H1 (cell line): ENCODE data around the gene IFNAR2. TPM values are rescaled to one million over a fixed set of nuclear protein-coding genes. Genes with fewer than 3 reads are reported as not detected.

ENCODE experiments used
- CTCF ChIA-PET: fragments of 300-600 bp; sonication (Branson Sonifier 250); formaldehyde crosslinking; loops from one replicate; lab custom pipeline; 2021; ENCODE audit not compliant: partially characterized antibody; lab: Charles Lee
- POLR2A ChIA-PET: fragments of 300-600 bp; sonication (Branson Sonifier 250); formaldehyde crosslinking; loops from one replicate; lab custom pipeline; 2021; ENCODE audit warnings: inconsistent platforms; ENCODE audit not compliant: partially characterized antibody; lab: Charles Lee
- DNase-seq, 2 experiments: peaks; one replicate each; pipeline versions ENCODE4 v3.0.0 to v3.0.0-alpha.2; 2010 to 2022; ENCODE audit warnings: low spot score in 2 of 2, low read depth in 1 of 2, mixed read lengths in 1 of 2
- FAIRE-seq: peaks from 2 replicates; lab custom pipeline; 2011; peaks lifted over from hg19 to GRCh38; lab: Jason Lieb, UNC
- H2AFZ ChIP-seq: 2 replicates; pipeline ENCODE4 v1.8.1; 2012; ENCODE audit warnings: low read length, inconsistent platforms
- H2AK5ac ChIP-seq: 2 replicates; pipeline ENCODE4 v1.6.1; 2013; ENCODE audit warnings: low read depth, low read length
- H2BK120ac ChIP-seq: replicated peaks from 2 replicates; pipeline ENCODE3; 2013; ENCODE audit warnings: low read depth, low read length, inconsistent platforms
- H2BK12ac ChIP-seq: 2 replicates; pipeline ENCODE4 v1.6.1; 2013; ENCODE audit warnings: low read depth, low read length
- H2BK15ac ChIP-seq: 2 replicates; pipeline ENCODE4 v1.6.1; 2013; ENCODE audit warnings: low read length
- H2BK20ac ChIP-seq: 2 replicates; pipeline ENCODE4 v1.6.1; 2013; ENCODE audit warnings: low read length
- H2BK5ac ChIP-seq: 2 replicates; pipeline ENCODE4 v1.6.1; 2013; ENCODE audit warnings: low read depth, low read length
- H3K14ac ChIP-seq: 2 replicates; pipeline ENCODE4 v1.6.1; 2013; ENCODE audit warnings: inconsistent platforms; ENCODE audit not compliant: insufficient read length
- H3K18ac ChIP-seq: 2 replicates; pipeline ENCODE4 v1.6.1; 2013; ENCODE audit warnings: low read length; ENCODE audit errors: extremely low read depth
- H3K23ac ChIP-seq: 2 replicates; pipeline ENCODE4 v1.6.1; 2013; ENCODE audit warnings: inconsistent platforms; ENCODE audit not compliant: insufficient read length
- H3K23me2 ChIP-seq: 2 replicates; pipeline ENCODE4 v1.6.1; 2013; ENCODE audit warnings: low read depth, low read length
- H3K27ac ChIP-seq: 2 replicates; pipeline ENCODE4 v1.6.1; 2011; ENCODE audit warnings: low read depth, low read length, inconsistent platforms
- H3K27me3 ChIP-seq, 4 experiments: replicated peaks in 1 of 4; 1 replicate in 1 of 4; 2 replicates in 3 of 4; pipeline versions ENCODE4 v1.6.1 to v1.8.1; 2011 to 2013; ENCODE audit warnings: low read length in 3 of 4, mild to moderate bottlenecking in 3 of 4, inconsistent platforms in 2 of 4, mixed read lengths in 2 of 4, moderate library complexity in 1 of 4; ENCODE audit not compliant: control insufficient read depth in 3 of 4, insufficient read depth in 3 of 4; ENCODE audit errors: extremely low read depth in 1 of 4
- H3K36me3 ChIP-seq, 4 experiments: 2 replicates each; pipeline versions ENCODE4 v1.6.1 to v1.8.1; 2011 to 2013; ENCODE audit warnings: mild to moderate bottlenecking in 4 of 4, low read length in 3 of 4, moderate library complexity in 2 of 4, control low read depth in 1 of 4, inconsistent platforms in 1 of 4; ENCODE audit not compliant: insufficient read depth in 4 of 4, control insufficient read depth in 2 of 4
- H3K4ac ChIP-seq: replicated peaks from 2 replicates; pipeline ENCODE3; 2013; ENCODE audit warnings: low read length, low read depth, mixed read lengths, inconsistent platforms; ENCODE audit not compliant: insufficient read length
- H3K4me1 ChIP-seq, 4 experiments: replicated peaks in 1 of 4; 1 replicate in 1 of 4; 2 replicates in 3 of 4; pipeline versions ENCODE4 v1.6.1 to v1.8.1; 2011 to 2013; ENCODE audit warnings: low read length in 3 of 4, inconsistent platforms in 2 of 4, mixed read lengths in 1 of 4; ENCODE audit not compliant: insufficient read depth in 4 of 4, control insufficient read depth in 3 of 4
- H3K4me2 ChIP-seq, 2 experiments: 2 replicates each; pipeline versions ENCODE4 v1.6.1 to v1.8.1; 2011 to 2013; ENCODE audit warnings: low read depth in 2 of 2, low read length in 2 of 2, control low read depth in 1 of 2, inconsistent platforms in 1 of 2, mild to moderate bottlenecking in 1 of 2; ENCODE audit not compliant: insufficient read depth in 1 of 2
- H3K4me3 ChIP-seq, 4 experiments: fragments of 200-600, 300-600 bp in 1 of 4; sonication (generic), shearing (Covaris generic), sonication (Bioruptor Twin) in 1 of 4; 2 replicates each; pipeline versions ENCODE4 v1.5.1 to v1.8.1; 2011 to 2016; ENCODE audit warnings: low read length in 4 of 4, low read depth in 3 of 4, control low read depth in 2 of 4, inconsistent platforms in 2 of 4, mild to moderate bottlenecking in 2 of 4, mixed read lengths in 1 of 4, moderate library complexity in 1 of 4; ENCODE audit not compliant: insufficient read depth in 2 of 4; ENCODE audit errors: extremely low read depth in 1 of 4
- H3K56ac ChIP-seq: replicated peaks from 2 replicates; pipeline ENCODE3; 2013; ENCODE audit warnings: low read depth, mild to moderate bottlenecking, mixed read lengths, low read length, inconsistent platforms; ENCODE audit not compliant: insufficient read length
- H3K79me1 ChIP-seq: 2 replicates; pipeline ENCODE4 v1.6.1; 2013; ENCODE audit warnings: low read depth, low read length, control low read depth
- H3K79me2 ChIP-seq, 2 experiments: 2 replicates each; pipeline versions ENCODE4 v1.6.1 to v1.8.1; 2012 to 2013; ENCODE audit warnings: low read length in 2 of 2, mild to moderate bottlenecking in 2 of 2, inconsistent platforms in 1 of 2; ENCODE audit not compliant: insufficient read depth in 2 of 2, control insufficient read depth in 1 of 2
- H3K9ac ChIP-seq, 4 experiments: replicated peaks in 1 of 4; 1 replicate in 1 of 4; 2 replicates in 3 of 4; pipeline versions ENCODE4 v1.6.1 to v1.8.1; 2011 to 2013; ENCODE audit warnings: low read depth in 3 of 4, low read length in 3 of 4, control low read depth in 2 of 4, mild to moderate bottlenecking in 2 of 4, moderate library complexity in 2 of 4, inconsistent platforms in 1 of 4; ENCODE audit errors: extremely low read depth in 1 of 4
- H3K9me3 ChIP-seq, 2 experiments: 2 replicates each; pipeline versions ENCODE4 v1.6.1 to v1.8.1; 2012 to 2013; ENCODE audit warnings: mild to moderate bottlenecking in 2 of 2, moderate library complexity in 2 of 2, control low read depth in 1 of 2, inconsistent platforms in 1 of 2, low read depth in 1 of 2, low read length in 1 of 2, mixed read lengths in 1 of 2; ENCODE audit not compliant: insufficient read depth in 2 of 2
- H4K20me1 ChIP-seq, 2 experiments: replicated peaks in 1 of 2; 2 replicates each; pipeline versions ENCODE3 to v1.8.1; 2011 to 2013; ENCODE audit warnings: inconsistent platforms in 2 of 2, low read length in 2 of 2, mild to moderate bottlenecking in 1 of 2; ENCODE audit not compliant: insufficient read depth in 2 of 2, control insufficient read depth in 1 of 2
- H4K5ac ChIP-seq: 2 replicates; pipeline ENCODE4 v1.6.1; 2013; ENCODE audit warnings: low read length, low read depth, mixed read lengths, inconsistent platforms; ENCODE audit not compliant: insufficient read length
- H4K8ac ChIP-seq: 2 replicates; pipeline ENCODE4 v1.8.0; 2013; ENCODE audit warnings: mild to moderate bottlenecking, moderate library complexity, low read length, inconsistent platforms; ENCODE audit not compliant: insufficient read depth; ENCODE audit errors: extremely low read depth
- H4K91ac ChIP-seq: replicated peaks from 2 replicates; pipeline ENCODE3; 2013; ENCODE audit warnings: low read length, mixed read lengths, inconsistent platforms; ENCODE audit not compliant: insufficient read length
- CBX8 ChIP-seq: fragments of 300-800, 300-1000 bp; sonication (generic); IDR thresholded peaks from 2 replicates; pipeline ENCODE4 v1.7.1; 2016; ENCODE audit warnings: low read depth, low read length, borderline replicate concordance
- POLR2AphosphoS5 ChIP-seq: IDR thresholded peaks from 2 replicates; pipeline ENCODE4 v1.6.1; 2011; ENCODE audit warnings: low read depth, low read length
- WGBS, 2 experiments: shearing (Covaris generic) in 1 of 2; methylation state at CpG; one replicate each; pipeline versions ENCODE4 v1.1.6 to v1.1.7; 2013 to 2015; ENCODE audit warnings: low lambda C conversion rate in 2 of 2, mixed read lengths in 2 of 2, inconsistent platforms in 1 of 2, low coverage in 1 of 2, missing lambda C conversion rate in 1 of 2; ENCODE audit not compliant: insufficient replicate concordance in 2 of 2, insufficient coverage in 1 of 2, insufficient read length in 1 of 2; ENCODE audit errors: extremely low coverage in 1 of 2, missing lambda C conversion rate in 1 of 2; 5-methylcytosine and 5-hydroxymethylcytosine counted together
- polyA plus RNA-seq, 7 experiments: library from polyadenylated mRNA; depleted of rRNA in 3 of 7; stranded (reverse) in 5 of 7; unstranded in 2 of 7; fragments of >200 nt in 5 of 7; fragments of 200-250 nt in 2 of 7; gene quantifications; 1 replicate in 5 of 7; 2 replicates in 1 of 7; 4 replicates in 1 of 7; pipeline versions ENCODE4 v1.2.1 to v1.2.3, GENCODE V29; 2011 to 2013; ENCODE audit warnings: missing spikeins in 2 of 7, mixed read lengths in 2 of 7
- total RNA-seq: library from RNA; stranded (reverse); fragmentation: NEBNext Ultra II Directional; extraction: Animal tissue kit (Norgen Biotek cat#: 25700); gene quantifications from 2 replicates; pipeline ENCODE4 v1.2.1, GENCODE V29; 2021
- TF ChIP-seq, protein P1 (sequence below), 3 experiments: IDR thresholded peaks; 1 replicate in 2 of 3; 2 replicates in 1 of 3; pipeline versions ENCODE4 v1.5.1 to v1.6.1; 2011; ENCODE audit warnings: low read length in 3 of 3, mild to moderate bottlenecking in 3 of 3, inconsistent platforms in 2 of 3, low read depth in 1 of 3, moderate library complexity in 1 of 3; ENCODE audit not compliant: insufficient read depth in 1 of 3; ENCODE audit errors: control extremely low read depth in 1 of 3

IFNAR2 gene
- total and polyA plus RNA-seq, 2 of the 8 experiments (the other 6 are each of a cell fraction or from before 2014, with no cell fraction given), result 12.2 to 16.1 TPM

DNA sequence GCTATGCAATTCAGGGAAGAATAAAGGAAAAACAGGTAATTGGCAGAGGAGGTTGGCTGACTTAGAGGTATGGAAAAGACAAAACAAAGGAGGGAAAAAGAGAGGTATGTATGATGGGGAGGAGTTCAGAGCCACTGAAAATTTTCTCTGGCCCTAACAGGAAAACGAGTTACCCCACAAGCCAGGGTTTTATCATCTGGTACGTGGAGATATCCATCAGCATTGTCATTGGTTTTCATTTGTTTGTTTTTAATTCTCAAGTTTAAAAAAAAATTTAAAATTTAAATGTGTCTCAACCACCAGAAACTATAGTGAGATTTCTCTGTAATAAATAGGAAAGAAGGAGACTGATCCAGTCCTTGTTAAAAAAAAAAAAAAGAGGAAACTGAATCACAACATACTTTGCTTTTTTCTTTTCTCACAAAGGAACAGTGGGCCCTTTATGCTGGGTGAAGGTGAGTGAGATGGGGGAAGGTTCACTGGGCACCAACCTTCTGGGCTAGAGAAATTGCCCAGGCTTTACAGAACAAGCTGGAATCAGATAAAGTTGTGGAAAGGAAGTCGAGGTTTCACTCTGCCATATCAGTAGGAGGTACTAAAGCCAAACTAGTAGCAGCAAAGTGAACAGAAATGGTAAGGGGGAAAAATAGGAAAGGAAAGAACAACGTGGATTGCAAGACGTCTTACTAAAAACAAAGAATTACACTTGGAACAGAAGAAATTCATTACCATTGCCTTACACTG lies 2.7 kb downstream of the IFNAR2 start:
- Histone ChIP-seq H2AK5ac (no peak overlapping the region), H3K79me2 (peaks cover 0 to 39% of the 10 kb centered on the region in 2 experiments; a peak in 2 of 4 replicates), H3K14ac (no peak overlapping the region), H2BK20ac (no peak overlapping the region), H3K27me3 (no peaks in the 10 kb centered on the region), H4K5ac (no peak overlapping the region), H2BK120ac (no peak overlapping the region), H2AFZ (no peak overlapping the region), H3K4me1 (peaks cover 0 to 7% (median under 1%) of the 10 kb centered on the region in 4 experiments; a peak in 2 of 7 replicates), H3K23ac (no peak overlapping the region), H2BK15ac (no peak overlapping the region), H3K27ac (no peak overlapping the region), H3K36me3 (peaks cover 0 to 3% (median 3%) of the 10 kb centered on the region in 4 experiments; a peak in 3 of 8 replicates), H3K79me1 (peaks cover 6% of the 10 kb centered on the region), H4K91ac (no peak overlapping the region), H3K4me2 (no peak overlapping the region; a peak in 1 of 4 replicates), H4K20me1 (peaks cover 0 to 3% of the 10 kb centered on the region in 2 experiments), H2BK12ac (no peak overlapping the region), H3K9me3 (peaks cover 3 to 7% of the 10 kb centered on the region in 2 experiments; a peak in 3 of 4 replicates), H3K56ac (no peak overlapping the region), H3K9ac (peak overlapping the region in 1 of 4 experiments; percentile 59; a peak in 2 of 7 replicates), H2BK5ac (no peak overlapping the region), H3K23me2 (peaks cover 4% of the 10 kb centered on the region; the same call in 1 of the 2 replicates), H3K18ac (no peak overlapping the region), H4K8ac (no peak overlapping the region), H3K4me3 (no peak overlapping the region), H3K4ac (no peak overlapping the region)
- ChIA-PET CTCF (interaction anchor here (0.6 to 1.5 kb wide), 2 partner anchors 129 to 158 kb away, joined by 3 to 4 read pairs; no protein-coding TSS in a partner anchor), POLR2A (interaction anchor here (1.1 kb wide), 1 partner anchor 213 kb away, joined by 3 read pairs; no protein-coding TSS in a partner anchor)
- DNase-seq (no peak), FAIRE-seq (no peak)
- WGBS, 2 experiments, result 70% methylated on average over 5 of the region's 5 CpGs; no CpG with 5 or more reads in 1 of the 2 experiments
- TF ChIP-seq CBX8 (no peak), POLR2AphosphoS5 (no peak)
- TF ChIP-seq, protein P1, sequence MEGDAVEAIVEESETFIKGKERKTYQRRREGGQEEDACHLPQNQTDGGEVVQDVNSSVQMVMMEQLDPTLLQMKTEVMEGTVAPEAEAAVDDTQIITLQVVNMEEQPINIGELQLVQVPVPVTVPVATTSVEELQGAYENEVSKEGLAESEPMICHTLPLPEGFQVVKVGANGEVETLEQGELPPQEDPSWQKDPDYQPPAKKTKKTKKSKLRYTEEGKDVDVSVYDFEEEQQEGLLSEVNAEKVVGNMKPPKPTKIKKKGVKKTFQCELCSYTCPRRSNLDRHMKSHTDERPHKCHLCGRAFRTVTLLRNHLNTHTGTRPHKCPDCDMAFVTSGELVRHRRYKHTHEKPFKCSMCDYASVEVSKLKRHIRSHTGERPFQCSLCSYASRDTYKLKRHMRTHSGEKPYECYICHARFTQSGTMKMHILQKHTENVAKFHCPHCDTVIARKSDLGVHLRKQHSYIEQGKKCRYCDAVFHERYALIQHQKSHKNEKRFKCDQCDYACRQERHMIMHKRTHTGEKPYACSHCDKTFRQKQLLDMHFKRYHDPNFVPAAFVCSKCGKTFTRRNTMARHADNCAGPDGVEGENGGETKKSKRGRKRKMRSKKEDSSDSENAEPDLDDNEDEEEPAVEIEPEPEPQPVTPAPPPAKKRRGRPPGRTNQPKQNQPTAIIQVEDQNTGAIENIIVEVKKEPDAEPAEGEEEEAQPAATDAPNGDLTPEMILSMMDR (IDR thresholded peaks at IDR 0.05; ENCODE audit: control extremely low read depth in 1 of 3, insufficient read depth in 1 of 3, low read depth in 1 of 3, low read length in 3 of 3), result no peak
